Measurements from ENCODE around the gene TSC2. TPM values are rescaled to one million over a fixed set of nuclear protein-coding genes. Genes with fewer than 3 reads are reported as not detected.

Gene TSC2
- total RNA-seq, 2 donors from 2014 or later, result 42.4 to 43.2 TPM

- no peak for TF ChIP-seq CTCF (IDR thresholded peaks at IDR 0.05)
- no peak overlapping the region for H3K4me3 ChIP-seq
- no peaks in the 10 kb centered on the region for H3K27me3 ChIP-seq
- no peak overlapping the region for H3K27ac ChIP-seq
- peaks cover 0 to 21% of the 10 kb centered on the region in 2 donors for H3K4me1 ChIP-seq
- H3K36me3 ChIP-seq, result peaks cover 37% of the 10 kb centered on the region
- no peaks in the 10 kb centered on the region for H3K9me3 ChIP-seq
- DNase-seq (ENCODE audit: low spot score), result no peak
These were observed 35.6 kb downstream of the TSC2 start for GRCh38 chr16:2083409-2083808.

DNA sequence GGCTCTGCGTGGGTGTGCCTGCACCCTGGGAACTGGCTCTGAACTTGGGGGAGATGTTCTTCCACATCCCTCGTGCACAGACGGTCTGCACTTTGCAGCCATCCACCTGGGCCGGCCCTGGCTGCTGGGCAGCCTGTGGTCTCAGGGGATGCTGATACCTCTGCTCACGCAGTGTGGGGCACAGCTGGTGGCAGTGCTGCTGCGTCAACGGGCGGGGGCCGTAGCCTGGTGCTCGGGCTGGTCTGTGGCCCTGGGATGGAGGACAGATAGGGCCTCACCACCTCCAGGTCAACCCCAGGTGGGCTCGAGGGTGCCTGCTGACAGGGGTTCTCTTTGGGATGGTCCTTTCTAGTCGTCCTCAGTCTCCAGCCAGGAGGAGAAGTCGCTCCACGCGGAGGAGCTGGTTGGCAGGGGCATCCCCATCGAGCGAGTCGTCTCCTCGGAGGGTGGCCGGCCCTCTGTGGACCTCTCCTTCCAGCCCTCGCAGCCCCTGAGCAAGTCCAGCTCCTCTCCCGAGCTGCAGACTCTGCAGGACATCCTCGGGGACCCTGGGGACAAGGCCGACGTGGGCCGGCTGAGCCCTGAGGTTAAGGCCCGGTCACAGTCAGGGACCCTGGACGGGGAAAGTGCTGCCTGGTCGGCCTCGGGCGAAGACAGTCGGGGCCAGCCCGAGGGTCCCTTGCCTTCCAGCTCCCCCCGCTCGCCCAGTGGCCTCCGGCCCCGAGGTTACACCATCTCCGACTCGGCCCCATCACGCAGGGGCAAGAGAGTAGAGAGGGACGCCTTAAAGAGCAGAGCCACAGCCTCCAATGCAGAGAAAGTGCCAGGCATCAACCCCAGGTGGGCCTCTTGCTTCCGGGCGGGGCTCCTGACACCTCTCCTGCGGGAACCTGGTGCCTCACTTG is 36.3 kb downstream of the TSC2 start:
- Histone ChIP-seq H3K9me3 (no peaks in the 10 kb centered on the region), H3K36me3 (peaks cover 39% of the 10 kb centered on the region), H3K4me3 (no peak overlapping the region), H3K4me1 (peaks cover 0 to 21% of the 10 kb centered on the region in 2 donors), H3K27ac (no peak overlapping the region), H3K27me3 (no peaks in the 10 kb centered on the region)
- DNase-seq (ENCODE audit: low spot score), result no peak
- TF ChIP-seq CTCF (IDR thresholded peaks at IDR 0.05), result no peak

GRCh38 chr16:2084895-2085625 is 37.3 kb downstream of the TSC2 start:
- Histone ChIP-seq H3K27me3 (no peaks in the 10 kb centered on the region), H3K27ac (no peak overlapping the region), H3K4me3 (no peak overlapping the region), H3K36me3 (peaks cover 39% of the 10 kb centered on the region), H3K4me1 (peaks cover 0 to 21% of the 10 kb centered on the region in 2 donors), H3K9me3 (no peaks in the 10 kb centered on the region)
- no peak for TF ChIP-seq CTCF (IDR thresholded peaks at IDR 0.05)
- no peak for DNase-seq (ENCODE audit: low spot score)

- H3K4me1 ChIP-seq, result peaks cover 0 to 21% of the 10 kb centered on the region in 2 donors
- peaks cover 44% of the 10 kb centered on the region for H3K36me3 ChIP-seq
- H3K27ac ChIP-seq, result no peak overlapping the region
- no peak for DNase-seq (ENCODE audit: low spot score)
- H3K4me3 ChIP-seq, result no peak overlapping the region
- no peaks in the 10 kb centered on the region for H3K9me3 ChIP-seq
- no peak for TF ChIP-seq CTCF (IDR thresholded peaks at IDR 0.05)
- H3K27me3 ChIP-seq, result no peaks in the 10 kb centered on the region
These were observed 37.9 kb downstream of the TSC2 start for GRCh38 chr16:2085669-2086068.

DNA sequence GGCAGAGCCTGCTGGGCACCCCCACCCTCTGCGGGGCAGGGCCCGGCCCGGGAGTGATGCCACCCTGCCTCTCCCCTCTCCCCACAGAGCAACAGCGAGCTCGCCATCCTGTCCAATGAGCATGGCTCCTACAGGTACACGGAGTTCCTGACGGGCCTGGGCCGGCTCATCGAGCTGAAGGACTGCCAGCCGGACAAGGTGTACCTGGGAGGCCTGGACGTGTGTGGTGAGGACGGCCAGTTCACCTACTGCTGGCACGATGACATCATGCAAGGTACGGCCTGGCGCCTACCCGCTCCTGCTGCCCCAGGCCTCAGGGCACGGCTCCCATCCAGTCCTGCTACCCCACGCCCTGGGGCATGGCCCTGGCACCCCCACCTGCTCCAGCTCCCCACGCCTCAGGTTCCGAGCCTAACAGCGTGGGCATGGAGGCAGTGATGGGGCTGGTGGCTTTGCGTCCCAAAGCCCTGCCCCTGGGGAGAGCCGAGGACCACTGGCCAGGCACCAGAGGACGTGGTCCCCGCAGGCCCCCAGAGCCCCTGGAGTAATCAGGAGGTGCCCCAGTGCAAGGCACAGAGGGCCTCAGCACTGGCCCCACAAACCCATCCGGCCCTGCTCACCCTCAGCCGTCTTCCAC is 38.4 kb downstream of the TSC2 start:
- no peak for TF ChIP-seq CTCF (IDR thresholded peaks at IDR 0.05)
- H3K9me3 ChIP-seq, result no peaks in the 10 kb centered on the region
- H3K4me1 ChIP-seq, result peaks cover 0 to 18% of the 10 kb centered on the region in 2 donors
- DNase-seq (ENCODE audit: low spot score), result no peak
- H3K27ac ChIP-seq, result no peak overlapping the region
- H3K27me3 ChIP-seq, result no peaks in the 10 kb centered on the region
- H3K36me3 ChIP-seq, result peaks cover 41% of the 10 kb centered on the region
- no peak overlapping the region for H3K4me3 ChIP-seq

Measured in right atrium auricular region (tissue), 2 donors.